Uterus (tissue), 2 donors: ENCODE results near the gene SGCA.
A peak's percentile ranks its signal among the peaks of the same experiment; 100 is the strongest.

Source experiments
- POLR2A ChIP-seq, 2 donors: fragments of 450-650 bp; IDR thresholded peaks; one replicate each; pipeline ENCODE4 v1.6.1; 2016; ENCODE audit warnings: antibody characterized with exemption in 2 of 2, mild to moderate bottlenecking in 1 of 2, moderate library complexity in 1 of 2
- TF ChIP-seq, protein P1 (sequence below), 4 experiments: fragments of 200-600 bp in 2 of 4; fragments of 450-650 bp in 2 of 4; sonication (generic) in 2 of 4; IDR thresholded peaks; one replicate each; pipeline ENCODE4 v1.5.1; 2016 to 2019; ENCODE audit warnings: antibody characterized with exemption in 4 of 4, mild to moderate bottlenecking in 2 of 4, moderate library complexity in 1 of 4

DNA sequence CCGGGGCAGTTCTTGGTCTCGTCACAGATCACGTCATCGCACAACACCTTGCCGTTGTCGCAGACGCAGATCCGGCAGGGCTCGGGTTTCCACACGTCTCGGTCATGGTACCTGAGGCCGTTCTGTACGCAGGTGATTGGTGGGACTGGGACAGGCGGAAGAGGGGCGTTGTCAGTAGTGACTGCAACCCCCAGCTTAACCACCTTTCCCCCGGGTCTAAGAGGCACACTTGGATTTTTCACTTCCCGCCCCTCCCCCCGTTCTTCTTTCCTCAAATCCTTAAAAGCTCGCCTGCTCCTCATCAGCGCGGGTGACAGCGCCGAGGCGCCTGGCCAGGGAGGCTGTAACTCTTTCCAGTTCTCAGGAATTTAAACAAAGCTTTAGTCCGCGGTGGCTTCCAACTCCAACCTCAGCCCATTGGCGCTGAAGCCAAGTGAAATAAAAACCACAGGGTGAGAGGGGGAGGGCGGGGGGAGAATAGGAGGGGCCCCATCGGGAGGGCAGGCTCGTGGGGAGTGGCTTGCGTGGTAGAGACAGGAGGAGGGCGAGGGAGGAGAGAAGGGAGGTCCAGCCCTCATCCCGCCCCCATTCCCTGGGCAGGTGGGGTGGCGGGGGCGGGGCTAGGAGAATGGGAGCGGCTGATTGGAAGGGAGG is 34.1 kb downstream of the SGCA start:
- peak in 1 of 2 donors; percentile 21 for TF ChIP-seq POLR2A (IDR thresholded peaks at IDR 0.05)
- TF ChIP-seq, protein P1, sequence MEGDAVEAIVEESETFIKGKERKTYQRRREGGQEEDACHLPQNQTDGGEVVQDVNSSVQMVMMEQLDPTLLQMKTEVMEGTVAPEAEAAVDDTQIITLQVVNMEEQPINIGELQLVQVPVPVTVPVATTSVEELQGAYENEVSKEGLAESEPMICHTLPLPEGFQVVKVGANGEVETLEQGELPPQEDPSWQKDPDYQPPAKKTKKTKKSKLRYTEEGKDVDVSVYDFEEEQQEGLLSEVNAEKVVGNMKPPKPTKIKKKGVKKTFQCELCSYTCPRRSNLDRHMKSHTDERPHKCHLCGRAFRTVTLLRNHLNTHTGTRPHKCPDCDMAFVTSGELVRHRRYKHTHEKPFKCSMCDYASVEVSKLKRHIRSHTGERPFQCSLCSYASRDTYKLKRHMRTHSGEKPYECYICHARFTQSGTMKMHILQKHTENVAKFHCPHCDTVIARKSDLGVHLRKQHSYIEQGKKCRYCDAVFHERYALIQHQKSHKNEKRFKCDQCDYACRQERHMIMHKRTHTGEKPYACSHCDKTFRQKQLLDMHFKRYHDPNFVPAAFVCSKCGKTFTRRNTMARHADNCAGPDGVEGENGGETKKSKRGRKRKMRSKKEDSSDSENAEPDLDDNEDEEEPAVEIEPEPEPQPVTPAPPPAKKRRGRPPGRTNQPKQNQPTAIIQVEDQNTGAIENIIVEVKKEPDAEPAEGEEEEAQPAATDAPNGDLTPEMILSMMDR (IDR thresholded peaks at IDR 0.05): peak in 1 of 4 experiments; percentile 19
